Caco-2 (cell line): ENCODE measurements around the gene DDAH2. TPM values are rescaled to one million over a fixed set of nuclear protein-coding genes. Genes with fewer than 3 reads are reported as not detected.
"Not testable (repeated sequence)": the region's sequence is repeated elsewhere in the genome, so short reads cannot be mapped to it uniquely, and the experiment has no call there.

Experiments used
- BruUV-seq: library from RNA; stranded (reverse); fragments of 400-500 nt; replicated peaks from 2 replicates; lab custom pipeline; 2021; lab: Mats Ljungman, UMichigan
- CTCF ChIA-PET: fragments of 300-600 bp; sonication (Branson Sonifier 250); formaldehyde crosslinking; loops from one replicate; lab custom pipeline; 2022; ENCODE audit warnings: antibody characterized with exemption; lab: Charles Lee
- POLR2A ChIA-PET: fragments of 300-600 bp; sonication (Branson Sonifier 250); formaldehyde crosslinking; loops from one replicate; lab custom pipeline; 2022; ENCODE audit warnings: antibody characterized with exemption; lab: Charles Lee
- DNase-seq, 2 experiments: peaks; one replicate each; pipeline versions ENCODE4 v3.0.0 to v3.0.0-alpha.2; 2020 to 2022
- H3K27me3 ChIP-seq: replicated peaks from 2 replicates; pipeline ENCODE4 v1.6.0; 2011; ENCODE audit warnings: low read length; ENCODE audit not compliant: control insufficient read depth, insufficient read depth
- H3K36me3 ChIP-seq: 2 replicates; pipeline ENCODE4 v1.5.1; 2011; ENCODE audit warnings: low read length; ENCODE audit not compliant: control insufficient read depth, insufficient read depth
- H3K4me1 ChIP-seq: fragments of 250-450 bp; sonication (Bioruptor Pico); 2 replicates; pipeline ENCODE4 v1.5.1; 2020; ENCODE audit warnings: mild to moderate bottlenecking
- H3K4me3 ChIP-seq: 2 replicates; pipeline ENCODE4 v1.5.1; 2011; ENCODE audit warnings: low read depth, mild to moderate bottlenecking, control low read depth, low read length
- H3K9me3 ChIP-seq: fragments of 250-450 bp; sonication (Bioruptor Pico); 2 replicates; pipeline ENCODE4 v1.5.1; 2020; ENCODE audit warnings: mild to moderate bottlenecking, moderate library complexity
- H3K27ac Mint-ChIP-seq: one replicate; pipeline ENCODE4 v1.8.0; 2022; ENCODE audit warnings: mixed read lengths; ENCODE audit not compliant: unreplicated experiment
- H3K27me3 Mint-ChIP-seq: one replicate; pipeline ENCODE4 v1.8.0; 2022; ENCODE audit warnings: mixed read lengths; ENCODE audit not compliant: insufficient read depth, unreplicated experiment
- H3K36me3 Mint-ChIP-seq: one replicate; pipeline ENCODE4 v1.8.0; 2022; ENCODE audit warnings: mild to moderate bottlenecking, mixed read lengths; ENCODE audit not compliant: insufficient read depth, unreplicated experiment
- H3K4me1 Mint-ChIP-seq: one replicate; pipeline ENCODE4 v1.8.0; 2022; ENCODE audit warnings: low read depth, mixed read lengths; ENCODE audit not compliant: unreplicated experiment
- H3K4me3 Mint-ChIP-seq: one replicate; pipeline ENCODE4 v1.8.0; 2022; ENCODE audit warnings: mild to moderate bottlenecking, moderate library complexity, mixed read lengths; ENCODE audit not compliant: unreplicated experiment
- H3K9me3 Mint-ChIP-seq: one replicate; pipeline ENCODE4 v1.8.0; 2022; ENCODE audit warnings: mixed read lengths; ENCODE audit not compliant: unreplicated experiment
- intact Hi-C: fragments of 100-400 bp; cut with micrococcal nuclease; formaldehyde crosslinking; loops from one replicate; pipeline ENCODE4 v1.10.0; 2022; ENCODE audit not compliant: unreplicated experiment
- total RNA-seq: library from RNA; stranded (reverse); gene quantifications from 2 replicates; pipeline ENCODE4 v1.2.3, GENCODE V29; 2022
- TF ChIP-seq, protein P1 (sequence below), 2 experiments: fragments of 200-600 bp in 1 of 2; IDR thresholded peaks; 1 replicate in 1 of 2; 2 replicates in 1 of 2; pipeline versions ENCODE4 v1.5.1 to v1.8.0; 2011 to 2022; ENCODE audit warnings: antibody characterized with exemption in 1 of 2, control low read depth in 1 of 2, inconsistent platforms in 1 of 2, low read depth in 1 of 2, low read length in 1 of 2, mild to moderate bottlenecking in 1 of 2, moderate library complexity in 1 of 2; ENCODE audit not compliant: insufficient read depth in 1 of 2, severe bottlenecking in 1 of 2, unreplicated experiment in 1 of 2

DDAH2 gene
- total RNA-seq, 1 experiment from 2014 or later = 82.4 TPM

DNA sequence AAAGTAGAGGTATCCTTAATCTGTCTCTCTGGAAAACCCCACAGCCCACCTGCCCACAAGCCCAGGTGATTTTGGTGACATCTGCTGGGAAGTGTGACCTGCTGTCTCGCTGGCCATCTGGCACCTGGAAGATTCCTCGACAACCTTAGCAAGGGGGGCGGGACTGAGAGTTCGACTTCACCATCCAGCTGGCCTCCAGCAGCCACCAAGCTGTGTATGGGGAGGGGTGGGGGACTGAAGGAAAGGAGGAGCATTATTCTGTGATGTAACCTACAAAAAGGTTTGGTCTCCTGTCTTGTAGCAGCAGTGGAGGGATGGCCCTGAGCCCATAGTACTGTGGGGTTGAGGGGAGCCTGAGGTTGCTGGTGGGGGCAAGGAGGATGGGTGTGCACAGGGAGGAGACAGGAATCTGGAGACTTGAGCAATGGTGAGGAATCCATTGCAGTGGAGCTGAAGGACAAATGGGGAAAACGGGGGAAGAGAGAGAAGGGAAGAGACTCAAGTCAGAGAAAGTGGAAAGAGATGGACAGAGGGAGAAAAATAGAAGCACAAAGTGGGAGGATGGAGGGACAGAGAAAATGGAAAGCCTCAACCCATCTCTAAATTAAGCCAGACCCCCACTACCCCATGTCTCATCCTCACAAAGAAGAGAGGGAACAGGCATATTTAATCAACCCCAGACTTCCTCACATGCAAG, 18.4 kb downstream of the DDAH2 start:
- POLR2A ChIA-PET = interaction anchor here (0.9 to 1.0 kb wide), 2 partner anchors 28 to 117 kb away, joined by 3 to 4 read pairs; partner anchors contain the start of gene HSPA1B
- BruUV-seq = no TSS peak
- Mint-ChIP-seq H3K4me3 (no peak overlapping the region), H3K4me1 (peaks cover 31% of the 10 kb centered on the region), H3K9me3 (no peaks in the 10 kb centered on the region), H3K27ac (no peak overlapping the region), H3K36me3 (peaks cover 5% of the 10 kb centered on the region), H3K27me3 (no peaks in the 10 kb centered on the region)
- Histone ChIP-seq H3K27me3 (no peaks in the 10 kb centered on the region), H3K4me3 (no peak overlapping the region), H3K36me3 (no peaks in the 10 kb centered on the region), H3K4me1 (peaks cover 26% of the 10 kb centered on the region), H3K9me3 (no peaks in the 10 kb centered on the region)
- intact Hi-C loops = no loop called here
- TF ChIP-seq, protein P1, sequence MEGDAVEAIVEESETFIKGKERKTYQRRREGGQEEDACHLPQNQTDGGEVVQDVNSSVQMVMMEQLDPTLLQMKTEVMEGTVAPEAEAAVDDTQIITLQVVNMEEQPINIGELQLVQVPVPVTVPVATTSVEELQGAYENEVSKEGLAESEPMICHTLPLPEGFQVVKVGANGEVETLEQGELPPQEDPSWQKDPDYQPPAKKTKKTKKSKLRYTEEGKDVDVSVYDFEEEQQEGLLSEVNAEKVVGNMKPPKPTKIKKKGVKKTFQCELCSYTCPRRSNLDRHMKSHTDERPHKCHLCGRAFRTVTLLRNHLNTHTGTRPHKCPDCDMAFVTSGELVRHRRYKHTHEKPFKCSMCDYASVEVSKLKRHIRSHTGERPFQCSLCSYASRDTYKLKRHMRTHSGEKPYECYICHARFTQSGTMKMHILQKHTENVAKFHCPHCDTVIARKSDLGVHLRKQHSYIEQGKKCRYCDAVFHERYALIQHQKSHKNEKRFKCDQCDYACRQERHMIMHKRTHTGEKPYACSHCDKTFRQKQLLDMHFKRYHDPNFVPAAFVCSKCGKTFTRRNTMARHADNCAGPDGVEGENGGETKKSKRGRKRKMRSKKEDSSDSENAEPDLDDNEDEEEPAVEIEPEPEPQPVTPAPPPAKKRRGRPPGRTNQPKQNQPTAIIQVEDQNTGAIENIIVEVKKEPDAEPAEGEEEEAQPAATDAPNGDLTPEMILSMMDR (IDR thresholded peaks at IDR 0.05; ENCODE audit: insufficient read depth in 1 of 2, low read depth in 1 of 2, low read length in 1 of 2, severe bottlenecking in 1 of 2, unreplicated experiment in 1 of 2) = no peak
- DNase-seq = no peak
- CTCF ChIA-PET = interaction anchor here (1.0 kb wide), 1 partner anchor 30 kb away, joined by 4 read pairs; the partner anchor contains the start of gene LY6G5C

DNA sequence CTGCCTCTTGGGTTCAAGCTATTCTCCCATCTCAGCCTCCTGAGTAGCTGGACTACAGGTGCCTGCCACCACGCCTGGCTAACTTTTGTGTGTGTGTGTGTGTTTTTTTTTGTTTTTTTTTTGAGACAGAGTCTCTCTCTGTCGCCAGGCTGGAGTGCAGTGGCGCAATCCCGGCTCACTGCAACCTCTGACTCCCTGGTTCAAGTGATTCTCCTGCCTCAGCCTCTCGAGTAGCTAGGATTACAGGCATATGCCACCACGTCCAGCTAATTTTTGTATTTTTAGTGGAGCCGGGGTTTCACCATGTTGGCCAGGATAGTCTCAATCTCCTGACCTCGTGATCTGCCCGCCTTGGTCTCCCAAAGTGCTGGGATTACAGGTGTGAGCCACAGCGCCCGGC, 19.9 kb downstream of the DDAH2 start:
- CTCF ChIA-PET, DNase-seq, H3K9me3 Mint-ChIP-seq: not testable (repeated sequence)

DNA sequence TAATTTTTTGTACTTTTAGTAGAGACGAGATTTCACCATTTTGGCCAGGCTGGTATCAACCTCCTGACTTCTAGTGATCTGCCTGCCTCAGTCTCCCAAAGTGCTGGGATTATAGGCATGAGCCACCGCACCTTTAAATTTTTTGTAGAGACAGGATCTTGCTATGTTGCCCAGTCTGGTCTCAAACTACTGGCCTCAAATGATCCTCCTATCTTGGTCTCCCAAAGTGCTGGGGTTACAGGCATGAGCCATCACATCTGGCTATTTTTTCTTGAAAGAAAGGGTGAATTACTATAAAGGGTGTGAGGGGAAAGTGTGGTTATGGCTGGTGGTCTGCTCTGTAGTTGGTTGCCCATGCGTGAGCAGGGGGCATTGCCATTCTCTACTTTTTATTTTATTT, 20.9 kb downstream of the DDAH2 start:
- Mint-ChIP-seq H3K4me1 (peaks cover 17% of the 10 kb centered on the region), H3K36me3 (peaks cover 3% of the 10 kb centered on the region), H3K9me3 (no peaks in the 10 kb centered on the region), H3K4me3 (no peak overlapping the region), H3K27me3 (no peaks in the 10 kb centered on the region), H3K27ac (no peak overlapping the region)
- H3K27me3 ChIP-seq = no peaks in the 10 kb centered on the region
- H3K4me1 ChIP-seq = peaks cover 7% of the 10 kb centered on the region
- no peaks in the 10 kb centered on the region for H3K36me3 ChIP-seq
- H3K9me3 ChIP-seq = no peaks in the 10 kb centered on the region
- no TSS peak for BruUV-seq
- TF ChIP-seq, protein P1 (IDR thresholded peaks at IDR 0.05; ENCODE audit: insufficient read depth in 1 of 2, low read depth in 1 of 2, low read length in 1 of 2, severe bottlenecking in 1 of 2, unreplicated experiment in 1 of 2) = no peak
- no peak for DNase-seq
- intact Hi-C loops = no loop called here
- no peak overlapping the region for H3K4me3 ChIP-seq
- ChIA-PET CTCF (no interaction called here), POLR2A (no interaction called here)

More for the DNA sequence above, 19.9 kb downstream of the DDAH2 start:
- H3K36me3 ChIP-seq, BruUV-seq, H3K4me3 Mint-ChIP-seq, H3K9me3 ChIP-seq, intact Hi-C loops, H3K36me3 Mint-ChIP-seq, H3K27ac Mint-ChIP-seq, H3K4me3 ChIP-seq, H3K27me3 Mint-ChIP-seq, POLR2A ChIA-PET, H3K27me3 ChIP-seq: not testable (repeated sequence)
- H3K4me1 Mint-ChIP-seq = peaks cover 26% of the 10 kb centered on the region
- H3K4me1 ChIP-seq = peaks cover 13% of the 10 kb centered on the region
